ENCODE data around the gene CDK2AP2.
"Not testable (repeated sequence)": the region's sequence is repeated elsewhere in the genome, so short reads cannot be mapped to it uniquely, and the experiment has no call there.

Gene CDK2AP2

GRCh38 chr11:67507864-67508485, at the start of gene CDK2AP2:
Gene CDK2AP2 (minus strand): TSS chr11:67508162. CDS start chr11:67508082, 80 bp downstream.
- peak; percentile 88 for FAIRE-seq

- no peak for FAIRE-seq
Observed at GRCh38 chr11:67556244-67556643, 48.3 kb upstream of the CDK2AP2 start.

GRCh38 chr11:67551697-67552096, 43.7 kb upstream of the CDK2AP2 start:
- not testable (repeated sequence) for FAIRE-seq

GRCh38 chr11:67551127-67551526, 43.2 kb upstream of the CDK2AP2 start:
- no peak for FAIRE-seq

GRCh38 chr11:67548555-67549110, 40.7 kb upstream of the CDK2AP2 start:
- FAIRE-seq: no peak

- FAIRE-seq: not testable (repeated sequence)
Observed at GRCh38 chr11:67548112-67548511, 40.1 kb upstream of the CDK2AP2 start.

GRCh38 chr11:67545280-67545679, 37.3 kb upstream of the CDK2AP2 start:
- FAIRE-seq: no peak

GRCh38 chr11:67544616-67545242, 36.8 kb upstream of the CDK2AP2 start:
- FAIRE-seq: no peak

GRCh38 chr11:67543585-67543984, 35.6 kb upstream of the CDK2AP2 start:
- no peak for FAIRE-seq

- no peak for FAIRE-seq
Observed at GRCh38 chr11:67542971-67543370, 35.0 kb upstream of the CDK2AP2 start.

- FAIRE-seq: no peak
Observed at GRCh38 chr11:67542169-67542568, 34.2 kb upstream of the CDK2AP2 start.

GRCh38 chr11:67541198-67541597, 33.2 kb upstream of the CDK2AP2 start:
- FAIRE-seq: no peak

- no peak for FAIRE-seq
Observed at GRCh38 chr11:67539550-67539949, 31.6 kb upstream of the CDK2AP2 start.

GRCh38 chr11:67538823-67539505, 31.0 kb upstream of the CDK2AP2 start:
- FAIRE-seq: no peak

- no peak for FAIRE-seq
Observed at GRCh38 chr11:67538306-67538705, 30.3 kb upstream of the CDK2AP2 start.

- no peak for FAIRE-seq
Observed at GRCh38 chr11:67535561-67535960, 27.6 kb upstream of the CDK2AP2 start.

- FAIRE-seq: no peak
Observed at GRCh38 chr11:67534070-67534679, 26.2 kb upstream of the CDK2AP2 start.

- no peak for FAIRE-seq
Observed at GRCh38 chr11:67532889-67533288, 24.9 kb upstream of the CDK2AP2 start.

- FAIRE-seq: no peak
Observed at GRCh38 chr11:67530282-67530592, 22.3 kb upstream of the CDK2AP2 start.

GRCh38 chr11:67528376-67528775, 20.4 kb upstream of the CDK2AP2 start:
- no peak for FAIRE-seq

GRCh38 chr11:67525275-67525976, 17.5 kb upstream of the CDK2AP2 start:
- FAIRE-seq: no peak

GRCh38 chr11:67524480-67524808, 16.5 kb upstream of the CDK2AP2 start:
- no peak for FAIRE-seq
